MCF 10A (cell line): ENCODE results near the gene NPHS1. TPM values are rescaled to one million over a fixed set of nuclear protein-coding genes. Genes with fewer than 3 reads are reported as not detected.

Experiments used
- BruUV-seq: library from RNA; stranded (reverse); fragments of 400-500 nt; replicated peaks from 2 replicates; lab custom pipeline; 2021; lab: Mats Ljungman, UMichigan
- CTCF ChIA-PET: fragments of 300-600 bp; sonication (Branson Sonifier 250); formaldehyde crosslinking; extraction: SDS; loops from one replicate; lab custom pipeline; 2021; ENCODE audit warnings: antibody characterized with exemption, inconsistent platforms; lab: Yijun Ruan, JAX
- POLR2A ChIA-PET: fragments of 300-600, 350-650 bp; sonication (Branson Sonifier 250); formaldehyde crosslinking; extraction: SDS; loops from one replicate; lab custom pipeline; 2020; ENCODE audit warnings: antibody characterized with exemption, inconsistent platforms; lab: Yijun Ruan, JAX
- DNase-seq: peaks from one replicate; pipeline ENCODE4 v3.0.0-alpha.2; 2018; ENCODE audit not compliant: unreplicated experiment
- H3K27ac Mint-ChIP-seq: one replicate; pipeline ENCODE4 v1.8.0; 2022; ENCODE audit warnings: mild to moderate bottlenecking, low read depth, mixed read lengths; ENCODE audit not compliant: unreplicated experiment
- H3K27me3 Mint-ChIP-seq: one replicate; pipeline ENCODE4 v1.8.0; 2022; ENCODE audit warnings: mixed read lengths; ENCODE audit not compliant: insufficient read depth, unreplicated experiment
- H3K36me3 Mint-ChIP-seq: one replicate; pipeline ENCODE4 v1.8.0; 2022; ENCODE audit warnings: mild to moderate bottlenecking, moderate library complexity, mixed read lengths; ENCODE audit not compliant: insufficient read depth, unreplicated experiment
- H3K4me1 Mint-ChIP-seq: one replicate; pipeline ENCODE4 v1.8.0; 2022; ENCODE audit warnings: mixed read lengths; ENCODE audit not compliant: insufficient read depth, unreplicated experiment
- H3K4me3 Mint-ChIP-seq: one replicate; pipeline ENCODE4 v1.8.0; 2022; ENCODE audit warnings: mild to moderate bottlenecking, moderate library complexity, mixed read lengths; ENCODE audit not compliant: unreplicated experiment
- H3K9me3 Mint-ChIP-seq: one replicate; pipeline ENCODE4 v1.8.0; 2022; ENCODE audit warnings: mixed read lengths; ENCODE audit not compliant: unreplicated experiment
- intact Hi-C: fragments of 100-400 bp; cut with micrococcal nuclease; formaldehyde crosslinking; loops from 2 replicates; pipeline ENCODE4 v1.14.1; 2022
- total RNA-seq: library from RNA; stranded (reverse); gene quantifications from 2 replicates; pipeline ENCODE4 v1.2.3, GENCODE V29; 2022
- TF ChIP-seq, protein P1 (sequence below): fragments of 200-600 bp; IDR thresholded peaks from one replicate; pipeline ENCODE4 v1.8.0; 2022; ENCODE audit warnings: antibody characterized with exemption, mild to moderate bottlenecking; ENCODE audit not compliant: unreplicated experiment

The NPHS1 gene
- total RNA-seq, 1 experiment from 2014 or later, result not detected

DNA sequence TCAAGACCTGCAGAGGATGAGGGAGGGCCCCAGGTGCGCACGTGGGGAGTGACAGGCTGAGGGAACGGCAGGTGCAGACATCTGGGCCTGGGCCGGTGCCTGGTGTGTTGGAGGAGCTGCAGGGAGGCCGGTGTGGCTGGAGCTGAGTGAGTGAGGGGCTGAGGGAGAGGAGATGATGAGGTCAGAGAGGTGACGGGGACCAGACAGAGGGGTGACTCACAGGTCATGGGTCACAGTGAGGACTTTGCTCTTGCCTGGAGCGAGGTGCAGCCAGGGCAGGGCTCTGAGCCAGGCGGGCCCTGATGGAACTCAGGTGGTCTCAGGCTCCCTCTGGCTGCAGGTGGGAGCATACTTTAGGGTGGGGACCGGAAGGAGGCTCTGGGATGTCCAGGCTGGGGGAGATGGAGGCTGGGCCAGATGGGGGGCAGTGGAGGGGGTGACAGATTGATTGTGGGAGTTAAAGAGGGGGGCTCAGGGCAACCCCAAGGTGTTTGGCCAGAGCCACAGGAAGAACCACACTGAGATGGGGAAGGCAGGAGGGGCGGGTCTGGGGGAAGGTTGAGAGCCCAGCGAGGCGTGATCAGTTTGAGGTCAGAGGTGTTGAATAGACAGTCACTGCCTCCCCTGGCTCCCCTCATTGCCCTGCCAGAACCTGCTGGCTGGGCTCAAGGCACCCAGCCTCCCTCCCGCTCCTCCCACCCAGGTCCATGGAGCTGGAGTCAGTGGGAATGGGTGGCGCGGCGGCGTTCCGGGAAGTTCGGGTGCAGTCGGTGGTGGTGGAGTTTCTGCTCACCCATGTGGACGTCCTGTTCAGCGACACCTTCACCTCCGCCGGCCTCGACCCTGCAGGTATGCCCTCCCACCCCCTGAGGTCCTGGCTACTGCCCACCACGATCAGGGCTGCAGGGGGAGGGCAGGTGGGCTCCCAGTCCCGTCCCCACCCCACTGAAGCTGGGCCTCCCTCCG is 68.6 kb downstream of the NPHS1 start:
- ChIA-PET POLR2A (no interaction called here), CTCF (no interaction called here)
- TF ChIP-seq, protein P1, sequence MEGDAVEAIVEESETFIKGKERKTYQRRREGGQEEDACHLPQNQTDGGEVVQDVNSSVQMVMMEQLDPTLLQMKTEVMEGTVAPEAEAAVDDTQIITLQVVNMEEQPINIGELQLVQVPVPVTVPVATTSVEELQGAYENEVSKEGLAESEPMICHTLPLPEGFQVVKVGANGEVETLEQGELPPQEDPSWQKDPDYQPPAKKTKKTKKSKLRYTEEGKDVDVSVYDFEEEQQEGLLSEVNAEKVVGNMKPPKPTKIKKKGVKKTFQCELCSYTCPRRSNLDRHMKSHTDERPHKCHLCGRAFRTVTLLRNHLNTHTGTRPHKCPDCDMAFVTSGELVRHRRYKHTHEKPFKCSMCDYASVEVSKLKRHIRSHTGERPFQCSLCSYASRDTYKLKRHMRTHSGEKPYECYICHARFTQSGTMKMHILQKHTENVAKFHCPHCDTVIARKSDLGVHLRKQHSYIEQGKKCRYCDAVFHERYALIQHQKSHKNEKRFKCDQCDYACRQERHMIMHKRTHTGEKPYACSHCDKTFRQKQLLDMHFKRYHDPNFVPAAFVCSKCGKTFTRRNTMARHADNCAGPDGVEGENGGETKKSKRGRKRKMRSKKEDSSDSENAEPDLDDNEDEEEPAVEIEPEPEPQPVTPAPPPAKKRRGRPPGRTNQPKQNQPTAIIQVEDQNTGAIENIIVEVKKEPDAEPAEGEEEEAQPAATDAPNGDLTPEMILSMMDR, result no peak
- Mint-ChIP-seq H3K9me3 (no peaks in the 10 kb centered on the region), H3K27ac (no peak overlapping the region), H3K36me3 (no peaks in the 10 kb centered on the region), H3K4me1 (no peaks in the 10 kb centered on the region), H3K27me3 (no peaks in the 10 kb centered on the region), H3K4me3 (no peak overlapping the region)
- DNase-seq, result no peak
- no TSS peak for BruUV-seq
- intact Hi-C loops, result no loop called here

DNA sequence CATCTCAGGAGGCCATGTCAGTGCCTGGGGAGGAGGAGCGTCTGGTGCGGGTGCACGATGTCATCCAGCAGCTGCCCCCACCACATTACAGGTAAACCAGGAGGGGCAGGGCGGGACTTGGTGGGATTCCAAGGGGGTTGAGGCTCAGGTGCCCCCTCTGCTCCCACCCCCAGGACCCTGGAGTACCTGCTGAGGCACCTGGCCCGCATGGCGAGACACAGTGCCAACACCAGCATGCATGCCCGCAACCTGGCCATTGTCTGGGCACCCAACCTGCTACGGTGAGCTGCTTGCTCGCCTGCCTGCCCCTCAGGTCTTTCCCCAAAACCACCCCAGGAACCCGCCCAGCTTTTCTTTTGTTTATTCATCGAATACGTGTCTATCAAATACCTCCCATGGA is 69.7 kb downstream of the NPHS1 start:
- no TSS peak for BruUV-seq
- H3K27ac Mint-ChIP-seq, result no peak overlapping the region
- ChIA-PET CTCF (interaction anchor here (0.6 kb wide), 1 partner anchor 31 kb away, joined by 3 read pairs; no protein-coding TSS in a partner anchor), POLR2A (interaction anchor here (0.6 kb wide), 1 partner anchor 89 kb away, joined by 3 read pairs; no protein-coding TSS in a partner anchor)
- intact Hi-C loops, result no loop called here
- TF ChIP-seq, protein P1, result no peak
- H3K4me3 Mint-ChIP-seq, result no peak overlapping the region
- no peaks in the 10 kb centered on the region for H3K4me1 Mint-ChIP-seq
- no peaks in the 10 kb centered on the region for H3K9me3 Mint-ChIP-seq
- no peaks in the 10 kb centered on the region for H3K27me3 Mint-ChIP-seq
- no peak for DNase-seq
- H3K36me3 Mint-ChIP-seq, result no peaks in the 10 kb centered on the region

DNA sequence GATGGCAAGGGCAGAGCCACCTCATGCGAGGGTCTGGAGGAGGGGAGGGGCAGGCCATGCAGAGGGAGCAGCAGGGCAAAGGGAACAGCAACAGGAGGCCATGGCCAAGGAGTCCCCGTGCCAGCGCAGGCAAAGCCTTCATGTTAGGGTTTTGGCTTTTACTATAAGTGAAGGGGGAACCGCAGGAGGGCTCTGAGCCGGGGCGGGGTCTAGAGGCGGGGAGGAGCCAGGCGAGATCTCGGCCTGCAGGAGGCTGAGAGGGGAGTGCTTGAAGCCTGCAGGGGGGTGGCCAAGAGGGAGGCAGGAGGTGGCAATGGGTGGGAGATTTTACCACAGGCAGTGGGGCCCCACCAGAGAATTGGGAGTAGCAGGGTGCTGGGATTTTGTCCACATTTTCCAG is 70.7 kb downstream of the NPHS1 start:
- intact Hi-C loops, result no loop called here
- Mint-ChIP-seq H3K36me3 (no peaks in the 10 kb centered on the region), H3K27me3 (no peaks in the 10 kb centered on the region), H3K4me3 (no peak overlapping the region), H3K4me1 (peaks cover 2% of the 10 kb centered on the region), H3K9me3 (no peaks in the 10 kb centered on the region), H3K27ac (no peak overlapping the region)
- DNase-seq, result no peak
- ChIA-PET POLR2A (no interaction called here), CTCF (no interaction called here)
- TF ChIP-seq, protein P1, result no peak
- BruUV-seq, result no TSS peak

DNA sequence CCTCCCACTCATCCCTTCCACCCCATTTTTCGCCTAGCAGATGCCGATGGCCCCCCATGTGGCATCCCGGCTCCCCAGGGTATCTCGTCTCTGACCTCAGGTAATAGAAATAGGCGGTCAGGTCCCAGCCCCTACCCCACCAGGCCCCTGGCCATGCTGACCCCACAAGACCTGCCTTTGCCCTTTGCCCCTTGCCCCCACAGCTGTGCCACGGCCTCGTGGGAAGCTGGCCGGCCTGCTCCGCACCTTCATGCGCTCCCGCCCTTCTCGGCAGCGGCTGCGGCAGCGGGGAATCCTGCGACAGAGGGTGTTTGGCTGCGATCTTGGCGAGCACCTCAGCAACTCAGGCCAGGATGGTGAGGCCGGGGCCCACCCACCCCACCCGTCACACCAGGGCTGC is 71.6 kb downstream of the NPHS1 start:
- Mint-ChIP-seq H3K36me3 (no peaks in the 10 kb centered on the region), H3K27me3 (no peaks in the 10 kb centered on the region), H3K27ac (no peak overlapping the region), H3K4me1 (peaks cover 10% of the 10 kb centered on the region), H3K4me3 (no peak overlapping the region), H3K9me3 (no peaks in the 10 kb centered on the region)
- no peak for DNase-seq
- intact Hi-C loops, result no loop called here
- CTCF ChIA-PET, result no interaction called here
- no TSS peak for BruUV-seq
- POLR2A ChIA-PET, result no interaction called here
- TF ChIP-seq, protein P1, result no peak
